Astrocyte of the hippocampus (primary cell): ENCODE results near the gene PAWR.

Experiments used
- DNase-seq: peaks from one replicate; pipeline ENCODE4 v3.0.0; 2011; ENCODE audit warnings: low read depth, low spot score

Gene PAWR

GRCh38 chr12:79690638-79691510 lies at the start of gene PAWR:
Gene PAWR, minus strand, starts transcription at chr12:79690964. Its CDS starts 720 bp downstream, at chr12:79690244.
- DNase-seq, result peak; percentile 95

GRCh38 chr12:79737875-79738718 lies 47.3 kb upstream of the PAWR start:
- peak; percentile 73 for DNase-seq

GRCh38 chr12:79732638-79733037 lies 41.9 kb upstream of the PAWR start:
- no peak for DNase-seq

GRCh38 chr12:79725987-79726386 lies 35.2 kb upstream of the PAWR start:
- peak; percentile 52 for DNase-seq

GRCh38 chr12:79717006-79717405 lies 26.2 kb upstream of the PAWR start:
- no peak for DNase-seq

GRCh38 chr12:79715308-79715707 lies 24.5 kb upstream of the PAWR start:
- DNase-seq, result no peak

- DNase-seq, result no peak
Measured at GRCh38 chr12:79710707-79711483, 20.1 kb upstream of the PAWR start.

DNA sequence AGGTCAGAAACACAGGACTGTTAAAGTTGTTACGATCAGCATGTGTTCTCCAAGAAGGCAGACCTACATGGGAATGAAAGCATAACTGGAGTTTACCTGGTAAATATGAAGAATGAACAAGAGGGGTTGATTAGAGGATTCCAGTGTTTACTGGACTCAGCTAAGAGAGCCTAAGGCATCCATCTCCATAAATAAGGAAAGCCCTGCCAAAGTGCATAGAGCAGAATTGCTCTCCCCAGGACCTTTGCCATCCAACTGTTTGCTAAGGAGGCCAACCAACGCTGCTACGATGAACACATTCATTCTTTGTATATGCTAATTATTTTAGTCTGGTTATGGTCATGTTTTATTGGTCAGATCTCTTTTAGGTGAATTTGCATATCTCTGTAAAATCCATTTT lies 17.1 kb upstream of the PAWR start:
- DNase-seq, result no peak

- no peak for DNase-seq
Measured at GRCh38 chr12:79706676-79707075, 15.9 kb upstream of the PAWR start.

DNA sequence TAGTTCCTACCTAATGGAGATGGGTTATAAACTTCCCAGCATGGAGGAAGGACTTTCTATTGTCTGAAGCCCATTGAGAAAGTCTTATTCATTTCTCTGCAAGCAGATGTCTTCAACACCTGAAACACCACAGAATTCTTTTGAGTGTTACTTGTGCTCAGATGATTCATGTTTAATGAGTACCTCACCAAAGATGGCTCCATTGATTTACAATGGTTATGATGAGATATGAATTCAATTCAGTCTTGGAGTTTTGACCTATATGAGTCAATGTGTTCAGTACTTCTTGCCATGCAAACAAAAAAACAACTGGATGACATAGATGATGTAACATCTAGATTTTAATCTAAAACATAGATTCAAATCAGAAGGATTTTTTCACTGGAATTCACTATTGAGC lies 15.4 kb upstream of the PAWR start:
- DNase-seq, result no peak

DNA sequence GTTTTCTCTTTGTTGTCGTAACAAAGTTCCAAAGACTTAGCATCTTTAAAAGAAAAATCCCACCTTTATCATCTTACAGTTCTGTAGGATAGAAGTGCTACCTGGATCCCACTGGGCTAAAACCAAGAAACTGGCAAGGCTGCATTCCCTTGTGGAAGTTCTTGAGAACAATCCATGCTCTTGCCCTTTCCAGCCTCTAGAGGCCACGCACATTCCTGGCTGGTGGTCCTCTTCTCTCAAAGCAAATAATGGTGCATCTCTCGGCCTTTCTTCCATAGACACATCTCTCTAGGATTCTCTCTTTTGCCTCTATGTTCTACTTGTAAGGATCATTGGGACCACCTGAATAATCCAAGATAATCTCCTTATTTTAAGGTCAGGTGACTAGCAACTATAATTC lies 8.2 kb upstream of the PAWR start:
- no peak for DNase-seq

DNA sequence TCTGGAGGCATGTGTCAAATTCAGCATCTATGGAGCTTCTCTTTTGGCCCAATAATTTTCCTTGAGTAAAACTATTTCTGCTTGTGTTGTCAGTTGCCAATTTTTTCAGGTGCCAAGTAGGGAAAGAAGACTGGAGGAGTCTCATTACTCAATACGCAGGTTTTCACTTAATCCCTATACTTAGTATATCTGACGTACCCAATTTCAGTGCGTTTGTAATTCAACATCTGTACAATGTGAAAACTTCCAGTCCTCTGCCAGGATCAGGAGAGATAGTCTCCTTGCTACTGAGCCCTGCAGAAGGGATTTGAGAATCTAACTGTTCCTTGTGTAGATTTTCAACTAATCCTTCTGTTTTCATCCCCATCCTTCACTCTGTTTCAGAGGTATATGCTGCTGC lies 5.7 kb upstream of the PAWR start:
- DNase-seq, result no peak

DNA sequence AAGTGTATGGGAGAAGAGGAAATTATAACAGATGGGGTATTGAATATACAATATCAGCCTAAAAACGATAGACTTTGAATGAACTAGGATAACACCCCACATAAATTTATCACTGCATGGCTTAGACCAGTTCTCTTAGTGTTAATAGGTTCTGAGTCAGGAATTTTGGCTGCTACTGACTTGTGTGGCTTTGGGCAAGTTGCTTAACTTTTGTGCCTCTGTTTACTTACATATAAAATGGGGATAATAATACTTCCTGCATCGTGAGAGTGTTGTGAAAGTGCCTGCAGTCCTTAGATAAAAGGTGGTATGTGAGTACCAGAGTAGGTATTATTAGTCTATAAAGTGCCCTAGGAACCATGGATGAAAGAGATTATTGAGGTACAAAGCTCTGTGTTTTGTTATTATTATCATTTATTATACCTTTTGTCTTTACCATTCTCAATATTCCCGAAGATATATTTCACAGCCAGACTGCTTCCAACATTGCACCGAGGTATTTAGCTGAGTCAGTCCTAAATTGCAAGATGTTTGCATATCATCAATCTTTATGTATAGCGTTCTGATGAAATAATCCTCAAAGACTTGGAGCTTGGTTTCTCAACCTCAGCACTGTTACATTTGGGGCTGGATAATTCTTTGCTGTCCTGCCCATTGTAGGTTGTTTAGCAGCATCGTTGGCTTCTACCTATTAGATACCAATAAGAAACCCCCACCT lies 2.3 kb upstream of the PAWR start:
- no peak for DNase-seq

DNA sequence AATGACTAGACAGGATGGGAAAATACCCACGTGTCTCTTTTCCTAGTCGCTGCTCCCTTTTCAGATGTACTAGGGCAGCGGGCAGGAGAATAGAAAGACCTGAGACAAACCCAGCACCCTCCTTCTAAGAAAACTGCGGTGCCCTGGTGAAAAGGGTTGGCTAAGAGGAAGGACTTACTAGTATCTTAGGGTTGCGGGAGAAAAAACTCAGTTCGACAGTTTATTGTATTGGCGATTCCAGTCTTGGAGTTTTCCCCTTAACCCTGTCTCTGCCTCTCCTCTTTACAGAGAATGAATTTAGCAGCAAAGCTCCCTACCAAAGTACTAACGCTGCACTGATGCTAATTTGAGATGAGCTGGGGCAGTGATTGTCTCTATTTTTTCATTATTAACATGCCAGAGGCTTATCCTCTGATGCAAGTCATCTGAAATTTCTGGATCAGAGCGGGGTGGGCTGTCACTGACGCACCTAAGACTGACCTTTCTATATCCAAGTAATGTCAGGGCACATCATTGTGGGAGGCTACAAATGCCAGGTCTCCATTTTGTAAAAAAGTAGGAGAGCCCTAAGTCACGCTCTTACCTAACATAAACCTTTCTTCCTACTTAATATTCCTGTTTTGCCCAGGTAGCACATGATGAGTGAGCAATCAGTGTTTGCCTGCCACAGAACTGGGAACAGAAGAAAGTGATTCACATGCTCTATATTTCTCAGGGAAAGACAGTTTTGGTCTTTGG lies 916 bp upstream of the PAWR start:
- DNase-seq, result peak; percentile 44

GRCh38 chr12:79690142-79690637 lies 574 bp downstream of the PAWR start:
- DNase-seq, result no peak

GRCh38 chr12:79689477-79690141 lies 1.2 kb downstream of the PAWR start:
- DNase-seq, result peak; percentile 72

DNA sequence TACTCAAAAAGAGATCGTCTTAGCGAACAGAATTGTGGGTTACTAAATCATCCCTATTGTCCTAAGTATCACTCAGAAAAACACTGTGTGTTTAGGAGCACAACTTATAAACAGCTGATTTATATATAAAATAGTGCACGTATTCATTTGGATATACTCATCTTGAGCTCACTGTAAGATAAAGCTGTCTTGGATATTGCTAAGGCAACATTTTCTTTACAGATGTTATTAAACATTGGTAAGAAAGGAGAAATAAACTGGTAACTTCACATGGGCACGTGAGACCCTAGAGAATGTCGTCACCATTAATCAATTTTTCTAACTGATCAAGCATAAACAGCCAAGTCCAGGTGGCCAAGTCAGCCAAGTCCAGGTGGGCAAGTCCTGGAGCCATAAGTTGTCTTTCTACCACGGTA lies 1.7 kb downstream of the PAWR start:
- DNase-seq, result no peak

DNA sequence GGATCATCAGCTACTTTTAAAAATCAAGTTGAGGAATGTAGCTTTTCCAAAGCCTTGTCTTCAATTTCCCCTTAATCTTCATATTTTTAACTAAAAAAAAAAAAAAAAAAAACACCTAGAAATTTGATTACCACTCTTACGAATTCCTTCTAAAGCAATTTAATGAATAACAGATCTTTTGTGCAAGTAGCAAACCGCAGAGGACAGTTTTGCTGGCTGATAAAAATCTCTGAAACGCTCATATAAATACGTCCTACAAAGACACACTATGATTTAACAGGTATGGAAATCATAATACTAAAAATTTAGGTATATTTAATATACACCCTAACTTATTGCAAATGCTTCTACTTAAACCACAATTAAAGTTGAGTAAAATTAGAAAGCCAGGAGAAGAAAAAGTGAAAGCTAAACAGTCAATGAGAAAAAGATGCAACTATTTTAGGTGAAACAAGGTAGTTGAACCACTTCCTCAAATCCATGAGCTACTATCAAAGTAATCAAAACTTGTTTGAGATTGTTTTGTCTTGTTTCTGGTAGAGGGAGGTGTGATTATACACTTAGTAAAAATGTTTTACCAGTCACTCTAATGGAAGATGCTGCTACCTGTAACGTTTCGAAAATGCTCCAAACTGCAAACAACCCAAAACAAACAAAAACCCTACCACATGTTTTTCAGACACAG lies 2.2 kb downstream of the PAWR start:
- DNase-seq, result no peak

- DNase-seq, result peak; percentile 33
Measured at GRCh38 chr12:79687711-79688260, 3.0 kb downstream of the PAWR start.
